ENCODE data around the gene PLXNB3. TPM values are rescaled to one million over a fixed set of nuclear protein-coding genes. Genes with fewer than 3 reads are reported as not detected.

Gene PLXNB3
- total RNA-seq, 1 experiment from 2014 or later, result 2.5 TPM

GRCh38 chrX:153719238-153719637 lies 44.8 kb upstream of the PLXNB3 start (continued):
- TF ChIP-seq AFF4 (CRISPR knock-in tag; IDR thresholded peaks at IDR 0.05; ENCODE audit: borderline replicate concordance), result no peak
- no peak for TF ChIP-seq KAT7 (CRISPR knock-in tag; IDR thresholded peaks at IDR 0.05; ENCODE audit: borderline replicate concordance)
- TF ChIP-seq MAX (CRISPR knock-in tag; IDR thresholded peaks at IDR 0.05), result no peak
- TF ChIP-seq FOXJ3 (CRISPR knock-in tag; IDR thresholded peaks at IDR 0.05; ENCODE audit: borderline replicate concordance), result no peak
- TF ChIP-seq ZNF396 (CRISPR knock-in tag; IDR thresholded peaks at IDR 0.05; ENCODE audit: borderline replicate concordance), result no peak
- TF ChIP-seq TCF7 (CRISPR knock-in tag; IDR thresholded peaks at IDR 0.05; ENCODE audit: low read depth), result no peak
- TF ChIP-seq CDX4 (CRISPR knock-in tag; IDR thresholded peaks at IDR 0.05; ENCODE audit: borderline replicate concordance), result no peak
- TF ChIP-seq AR (CRISPR knock-in tag; IDR thresholded peaks at IDR 0.05), result no peak
- TF ChIP-seq HMGXB4 (CRISPR knock-in tag; IDR thresholded peaks at IDR 0.05), result no peak
- no peak for TF ChIP-seq ZMAT4 (CRISPR knock-in tag; IDR thresholded peaks at IDR 0.05)
- TF ChIP-seq PREB (CRISPR knock-in tag; IDR thresholded peaks at IDR 0.05; ENCODE audit: borderline replicate concordance), result no peak
- TF ChIP-seq JUN (CRISPR knock-in tag; IDR thresholded peaks at IDR 0.05), result no peak
- no peak for TF ChIP-seq ZNF263 (CRISPR knock-in tag; IDR thresholded peaks at IDR 0.05; ENCODE audit: low read depth)
- no peak for TF ChIP-seq ZNF512 (CRISPR knock-in tag; IDR thresholded peaks at IDR 0.05; ENCODE audit: borderline replicate concordance)
- no peak for TF ChIP-seq SMAD4 (CRISPR knock-in tag; IDR thresholded peaks at IDR 0.05)

Measured in WTC11 (cell line).